Measurements from ENCODE around the gene CALY. TPM values are rescaled to one million over a fixed set of nuclear protein-coding genes. Genes with fewer than 3 reads are reported as not detected.
A peak's percentile ranks its signal among the peaks of the same experiment; 100 is the strongest.

CALY gene
- total RNA-seq, 1 donor = not detected

GRCh38 chr10:133311570-133311969, 25.1 kb downstream of the CALY start:
- no peaks in the 10 kb centered on the region for H3K9me3 ChIP-seq (ENCODE audit: low read depth, low read length)
- no peak overlapping the region for H3K4me2 ChIP-seq (ENCODE audit: insufficient read depth, low read length)
- peaks cover 20% of the 10 kb centered on the region for H4K20me1 ChIP-seq (ENCODE audit: insufficient read depth, low read length)
- TF ChIP-seq, protein P1, sequence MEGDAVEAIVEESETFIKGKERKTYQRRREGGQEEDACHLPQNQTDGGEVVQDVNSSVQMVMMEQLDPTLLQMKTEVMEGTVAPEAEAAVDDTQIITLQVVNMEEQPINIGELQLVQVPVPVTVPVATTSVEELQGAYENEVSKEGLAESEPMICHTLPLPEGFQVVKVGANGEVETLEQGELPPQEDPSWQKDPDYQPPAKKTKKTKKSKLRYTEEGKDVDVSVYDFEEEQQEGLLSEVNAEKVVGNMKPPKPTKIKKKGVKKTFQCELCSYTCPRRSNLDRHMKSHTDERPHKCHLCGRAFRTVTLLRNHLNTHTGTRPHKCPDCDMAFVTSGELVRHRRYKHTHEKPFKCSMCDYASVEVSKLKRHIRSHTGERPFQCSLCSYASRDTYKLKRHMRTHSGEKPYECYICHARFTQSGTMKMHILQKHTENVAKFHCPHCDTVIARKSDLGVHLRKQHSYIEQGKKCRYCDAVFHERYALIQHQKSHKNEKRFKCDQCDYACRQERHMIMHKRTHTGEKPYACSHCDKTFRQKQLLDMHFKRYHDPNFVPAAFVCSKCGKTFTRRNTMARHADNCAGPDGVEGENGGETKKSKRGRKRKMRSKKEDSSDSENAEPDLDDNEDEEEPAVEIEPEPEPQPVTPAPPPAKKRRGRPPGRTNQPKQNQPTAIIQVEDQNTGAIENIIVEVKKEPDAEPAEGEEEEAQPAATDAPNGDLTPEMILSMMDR (IDR thresholded peaks at IDR 0.05; ENCODE audit: extremely low read depth, low read depth, low read length) = no peak
- H3K36me3 ChIP-seq (ENCODE audit: insufficient read depth, low read length) = peaks cover 12% of the 10 kb centered on the region
- H3K4me1 ChIP-seq (ENCODE audit: insufficient read depth, low read length) = peaks cover 9% of the 10 kb centered on the region
- H2AFZ ChIP-seq (ENCODE audit: low read length) = no peak overlapping the region
- no peak for DNase-seq (ENCODE audit: insufficient read length, low spot score, missing footprints)
- no peak overlapping the region for H3K27ac ChIP-seq (ENCODE audit: low read depth, low read length)
- H3K79me2 ChIP-seq (ENCODE audit: insufficient read depth, low read length) = peaks cover 20% of the 10 kb centered on the region
- no peaks in the 10 kb centered on the region for H3K27me3 ChIP-seq (ENCODE audit: insufficient read depth, low read length)
- no peak overlapping the region for H3K4me3 ChIP-seq (ENCODE audit: insufficient read depth, low read length)

DNA sequence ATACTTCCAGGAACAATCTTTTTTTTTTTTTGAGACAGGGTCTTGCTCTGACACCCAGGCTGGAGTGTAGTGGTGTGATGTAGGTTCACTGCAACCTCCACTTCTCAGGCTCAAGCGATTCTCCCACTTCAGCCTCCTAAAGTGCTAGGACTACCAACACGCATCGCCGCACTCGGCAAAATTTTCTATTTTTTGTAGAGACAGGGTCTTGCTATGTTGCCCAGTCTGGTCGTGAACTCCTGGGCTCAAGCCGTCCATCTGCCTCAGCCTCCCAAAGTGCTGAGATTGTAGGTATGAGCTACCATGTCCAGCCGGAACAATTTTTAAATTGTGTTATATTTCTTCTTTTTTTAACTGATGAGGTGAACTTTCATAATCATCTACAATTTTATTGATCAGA, 25.9 kb downstream of the CALY start:
- no peaks in the 10 kb centered on the region for H3K9me3 ChIP-seq (ENCODE audit: low read depth, low read length)
- no peaks in the 10 kb centered on the region for H3K27me3 ChIP-seq (ENCODE audit: insufficient read depth, low read length)
- peaks cover 26% of the 10 kb centered on the region for H3K79me2 ChIP-seq (ENCODE audit: insufficient read depth, low read length)
- TF ChIP-seq, protein P1 (IDR thresholded peaks at IDR 0.05; ENCODE audit: extremely low read depth, low read depth, low read length) = no peak
- H3K36me3 ChIP-seq (ENCODE audit: insufficient read depth, low read length) = peaks cover 12% of the 10 kb centered on the region
- no peak overlapping the region for H2AFZ ChIP-seq (ENCODE audit: low read length)
- H3K4me3 ChIP-seq (ENCODE audit: insufficient read depth, low read length) = no peak overlapping the region
- peaks cover 9% of the 10 kb centered on the region for H3K4me1 ChIP-seq (ENCODE audit: insufficient read depth, low read length)
- H3K27ac ChIP-seq (ENCODE audit: low read depth, low read length) = no peak overlapping the region
- no peak overlapping the region for H3K4me2 ChIP-seq (ENCODE audit: insufficient read depth, low read length)
- H4K20me1 ChIP-seq (ENCODE audit: insufficient read depth, low read length) = peaks cover 22% of the 10 kb centered on the region
- DNase-seq (ENCODE audit: insufficient read length, low spot score, missing footprints) = no peak

DNA sequence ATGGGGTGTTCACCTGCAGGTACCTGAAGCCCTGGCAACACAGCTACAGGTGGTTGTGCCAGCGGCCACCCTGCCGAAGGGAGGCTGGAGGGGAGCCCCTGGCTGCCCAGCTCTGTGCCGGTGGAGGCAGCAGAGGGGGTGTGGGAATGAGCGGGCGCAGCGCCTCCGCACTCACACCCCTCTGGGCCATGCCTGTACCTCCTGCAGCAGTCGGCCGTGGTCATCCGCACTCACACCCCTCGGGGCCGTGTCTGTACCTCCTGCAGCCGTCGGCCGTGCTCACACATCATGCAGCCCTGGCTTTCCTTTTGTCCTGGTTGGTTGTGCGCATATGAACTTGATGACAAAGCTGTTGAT, 26.3 kb downstream of the CALY start:
- H3K4me2 ChIP-seq (ENCODE audit: insufficient read depth, low read length) = no peak overlapping the region
- DNase-seq (ENCODE audit: insufficient read length, low spot score, missing footprints) = no peak
- TF ChIP-seq, protein P1 (IDR thresholded peaks at IDR 0.05; ENCODE audit: extremely low read depth, low read depth, low read length) = no peak

GRCh38 chr10:133309720-133310398, 26.8 kb downstream of the CALY start:
- Histone ChIP-seq H3K79me2 (ENCODE audit: insufficient read depth, low read length) (peaks cover 35% of the 10 kb centered on the region), H3K4me2 (ENCODE audit: insufficient read depth, low read length) (peak overlapping the region; percentile 94), H3K4me1 (ENCODE audit: insufficient read depth, low read length) (peaks cover 9% of the 10 kb centered on the region), H3K27ac (ENCODE audit: low read depth, low read length) (no peak overlapping the region), H3K4me3 (ENCODE audit: insufficient read depth, low read length) (no peak overlapping the region), H3K27me3 (ENCODE audit: insufficient read depth, low read length) (no peaks in the 10 kb centered on the region), H2AFZ (ENCODE audit: low read length) (no peak overlapping the region), H4K20me1 (ENCODE audit: insufficient read depth, low read length) (peaks cover 26% of the 10 kb centered on the region), H3K36me3 (ENCODE audit: insufficient read depth, low read length) (peaks cover 12% of the 10 kb centered on the region), H3K9me3 (ENCODE audit: low read depth, low read length) (no peaks in the 10 kb centered on the region)
- DNase-seq (ENCODE audit: insufficient read length, low spot score, missing footprints) = no peak
- TF ChIP-seq, protein P1 (IDR thresholded peaks at IDR 0.05; ENCODE audit: extremely low read depth, low read depth, low read length) = no peak

More for the DNA sequence above, 26.3 kb downstream of the CALY start:
- H2AFZ ChIP-seq (ENCODE audit: low read length) = no peak overlapping the region
- H3K27me3 ChIP-seq (ENCODE audit: insufficient read depth, low read length) = no peaks in the 10 kb centered on the region
- peaks cover 26% of the 10 kb centered on the region for H4K20me1 ChIP-seq (ENCODE audit: insufficient read depth, low read length)
- peaks cover 9% of the 10 kb centered on the region for H3K4me1 ChIP-seq (ENCODE audit: insufficient read depth, low read length)
- peaks cover 12% of the 10 kb centered on the region for H3K36me3 ChIP-seq (ENCODE audit: insufficient read depth, low read length)
- no peak overlapping the region for H3K4me3 ChIP-seq (ENCODE audit: insufficient read depth, low read length)
- no peaks in the 10 kb centered on the region for H3K9me3 ChIP-seq (ENCODE audit: low read depth, low read length)
- H3K27ac ChIP-seq (ENCODE audit: low read depth, low read length) = no peak overlapping the region
- peaks cover 30% of the 10 kb centered on the region for H3K79me2 ChIP-seq (ENCODE audit: insufficient read depth, low read length)

Data from osteoblast (primary cell).